Mesothelial cell of epicardium (in vitro differentiated cells): ENCODE data around the gene CCDC88C. TPM values are rescaled to one million over a fixed set of nuclear protein-coding genes. Genes with fewer than 3 reads are reported as not detected.

Experiments
- DNase-seq, 2 experiments: peaks; one replicate each; pipeline ENCODE4 v3.0.0; 2021; ENCODE audit warnings: low spot score in 2 of 2; ENCODE audit not compliant: unreplicated experiment in 2 of 2
- H3K27ac Mint-ChIP-seq: 2 replicates; pipeline ENCODE4 v1.8.0; 2021; ENCODE audit warnings: mixed read lengths
- H3K27me3 Mint-ChIP-seq: 2 replicates; pipeline ENCODE4 v1.8.0; 2021; ENCODE audit warnings: low read depth, mixed read lengths
- H3K36me3 Mint-ChIP-seq: 2 replicates; pipeline ENCODE4 v1.8.0; 2021; ENCODE audit warnings: mixed read lengths
- H3K4me1 Mint-ChIP-seq: 2 replicates; pipeline ENCODE4 v1.8.0; 2021; ENCODE audit warnings: mixed read lengths
- H3K4me3 Mint-ChIP-seq: 2 replicates; pipeline ENCODE4 v1.8.0; 2021; ENCODE audit warnings: mild to moderate bottlenecking, moderate library complexity, mixed read lengths
- H3K9me3 Mint-ChIP-seq: 2 replicates; pipeline ENCODE4 v1.8.0; 2021; ENCODE audit warnings: mixed read lengths
- total RNA-seq: library from RNA; stranded (reverse); gene quantifications from 3 replicates; pipeline ENCODE4 v1.2.1, GENCODE V29; 2021
- TF ChIP-seq, protein P1 (sequence below): fragments of 200-600 bp; sonication (generic); IDR thresholded peaks from one replicate; pipeline ENCODE4 v1.5.0; 2021; ENCODE audit warnings: antibody characterized with exemption; ENCODE audit not compliant: unreplicated experiment

The CCDC88C gene
- total RNA-seq, 1 donor from 2014 or later = 23.7 TPM

DNA sequence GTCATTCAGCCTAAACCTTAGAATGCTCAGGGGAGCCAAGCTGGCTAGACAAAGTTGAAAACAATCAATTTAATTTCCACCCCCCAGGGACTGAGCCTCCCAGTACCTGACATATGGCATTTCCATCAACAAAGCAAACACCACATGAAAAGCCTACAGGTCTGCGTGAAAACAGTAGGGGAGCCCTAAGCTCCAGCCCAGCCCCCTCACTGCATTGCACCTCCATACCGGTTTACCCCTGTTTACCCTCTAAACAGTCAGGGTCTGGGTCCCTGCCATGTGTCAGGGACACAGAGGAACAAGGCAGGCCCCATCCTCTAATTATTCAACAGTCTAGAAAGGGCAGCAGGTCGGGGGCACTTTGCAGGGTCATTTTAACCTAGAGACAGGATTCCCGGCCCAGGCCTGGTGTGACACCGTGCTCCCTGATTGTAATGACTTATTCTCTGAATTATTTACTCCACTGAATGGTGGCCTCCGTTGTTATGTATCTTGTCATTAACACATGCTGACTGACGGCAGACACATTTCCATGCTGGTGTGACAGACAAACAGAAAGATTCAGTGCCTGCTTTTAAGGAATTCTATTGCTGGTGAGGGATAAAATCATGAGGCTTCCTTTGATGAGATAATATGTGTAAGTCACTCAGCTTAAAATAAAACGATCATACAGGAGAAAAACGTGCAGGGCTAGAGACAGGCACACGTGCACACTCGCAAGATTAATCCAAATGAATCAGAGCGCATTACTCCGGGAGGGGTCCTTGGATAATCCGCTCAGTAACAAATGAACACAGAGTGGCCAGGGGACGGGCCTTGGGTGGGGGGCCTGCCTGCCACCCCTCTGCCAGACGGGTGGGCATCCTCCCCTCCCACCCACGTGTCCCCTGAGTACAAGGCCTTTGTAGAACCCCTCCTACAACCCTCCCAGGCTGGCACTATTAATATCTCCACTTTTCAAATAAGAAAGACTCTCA lies 23.2 kb downstream of the CCDC88C start:
- H3K4me1 Mint-ChIP-seq = peaks cover 50% of the 10 kb centered on the region

DNA sequence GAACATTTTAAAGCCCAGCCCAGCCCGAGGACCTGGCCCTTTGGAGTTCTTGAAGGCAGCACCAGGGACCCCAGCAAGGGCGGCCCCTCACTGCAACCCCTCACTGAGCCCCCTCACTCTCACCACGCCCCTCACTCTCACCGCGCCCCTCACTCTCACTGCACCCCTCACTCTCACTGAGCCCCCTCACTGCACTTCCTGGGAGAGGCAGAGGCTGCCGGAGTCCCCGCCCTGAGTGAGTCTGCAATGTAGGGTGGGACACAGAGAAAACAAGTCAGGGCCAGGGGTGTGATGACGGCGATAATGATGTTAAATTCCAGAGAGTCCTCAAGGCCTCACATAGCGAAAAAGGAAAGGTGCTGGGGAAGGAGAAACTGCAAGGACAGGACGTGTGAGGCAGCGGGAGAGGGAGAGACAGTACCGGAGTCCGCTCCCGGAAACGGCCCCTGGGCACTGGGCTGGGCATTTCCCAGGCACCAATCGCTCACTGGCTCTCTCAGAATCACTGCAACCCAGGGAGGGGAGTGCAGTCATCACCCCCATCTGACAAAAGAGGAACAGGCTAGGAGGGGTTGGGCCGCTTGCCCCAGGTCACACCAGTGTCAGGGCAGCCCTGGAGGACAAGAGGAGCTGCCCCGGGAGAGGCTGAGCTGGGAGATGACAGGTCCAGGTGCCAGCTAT lies 24.9 kb downstream of the CCDC88C start:
- Mint-ChIP-seq H3K9me3 (no peaks in the 10 kb centered on the region), H3K4me3 (no peak overlapping the region), H3K27me3 (peaks cover 42% of the 10 kb centered on the region), H3K4me1 (peaks cover 42% of the 10 kb centered on the region), H3K27ac (peak overlapping the region; percentile 27), H3K36me3 (no peaks in the 10 kb centered on the region)
- TF ChIP-seq, protein P1, sequence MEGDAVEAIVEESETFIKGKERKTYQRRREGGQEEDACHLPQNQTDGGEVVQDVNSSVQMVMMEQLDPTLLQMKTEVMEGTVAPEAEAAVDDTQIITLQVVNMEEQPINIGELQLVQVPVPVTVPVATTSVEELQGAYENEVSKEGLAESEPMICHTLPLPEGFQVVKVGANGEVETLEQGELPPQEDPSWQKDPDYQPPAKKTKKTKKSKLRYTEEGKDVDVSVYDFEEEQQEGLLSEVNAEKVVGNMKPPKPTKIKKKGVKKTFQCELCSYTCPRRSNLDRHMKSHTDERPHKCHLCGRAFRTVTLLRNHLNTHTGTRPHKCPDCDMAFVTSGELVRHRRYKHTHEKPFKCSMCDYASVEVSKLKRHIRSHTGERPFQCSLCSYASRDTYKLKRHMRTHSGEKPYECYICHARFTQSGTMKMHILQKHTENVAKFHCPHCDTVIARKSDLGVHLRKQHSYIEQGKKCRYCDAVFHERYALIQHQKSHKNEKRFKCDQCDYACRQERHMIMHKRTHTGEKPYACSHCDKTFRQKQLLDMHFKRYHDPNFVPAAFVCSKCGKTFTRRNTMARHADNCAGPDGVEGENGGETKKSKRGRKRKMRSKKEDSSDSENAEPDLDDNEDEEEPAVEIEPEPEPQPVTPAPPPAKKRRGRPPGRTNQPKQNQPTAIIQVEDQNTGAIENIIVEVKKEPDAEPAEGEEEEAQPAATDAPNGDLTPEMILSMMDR = no peak
- no peak for DNase-seq

More for the DNA sequence above, 23.2 kb downstream of the CCDC88C start:
- no peaks in the 10 kb centered on the region for H3K36me3 Mint-ChIP-seq
- TF ChIP-seq, protein P1 = no peak
- H3K27ac Mint-ChIP-seq = peak overlapping the region; percentile 34
- no peak overlapping the region for H3K4me3 Mint-ChIP-seq
- H3K27me3 Mint-ChIP-seq = peaks cover 43% of the 10 kb centered on the region
- no peak for DNase-seq
- H3K9me3 Mint-ChIP-seq = no peaks in the 10 kb centered on the region

DNA sequence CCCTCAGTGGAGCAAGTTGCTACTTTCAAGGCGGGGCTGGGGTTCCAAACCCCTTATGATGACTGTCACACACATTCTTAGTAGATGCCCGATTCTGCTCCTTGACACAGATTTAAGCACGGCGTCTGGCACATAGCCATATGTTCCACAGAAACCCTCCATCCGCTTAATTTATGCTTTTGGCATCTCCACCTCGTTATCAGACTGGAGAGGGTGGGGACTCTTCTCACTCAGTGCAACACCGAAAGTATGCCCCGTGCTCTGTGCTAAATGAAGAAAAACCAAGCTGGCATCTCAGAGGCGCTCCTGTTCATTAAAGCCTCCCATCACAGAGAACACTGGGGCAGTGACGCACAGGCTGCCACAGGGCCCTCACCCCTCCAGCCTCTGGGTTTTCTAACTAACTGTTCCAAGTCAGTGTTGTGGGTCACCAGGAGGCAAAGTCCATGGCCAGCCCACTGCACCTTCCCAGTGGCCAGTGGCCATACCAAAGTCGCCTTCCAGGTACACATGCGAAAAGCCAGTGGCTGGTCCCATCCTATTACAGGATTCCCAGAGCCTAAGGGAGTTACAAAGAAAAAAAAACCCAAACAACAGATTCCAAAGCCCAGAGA lies 27.3 kb downstream of the CCDC88C start:
- no peaks in the 10 kb centered on the region for H3K9me3 Mint-ChIP-seq
- no peaks in the 10 kb centered on the region for H3K36me3 Mint-ChIP-seq
- H3K27me3 Mint-ChIP-seq = peaks cover 35% of the 10 kb centered on the region
- peaks cover 18% of the 10 kb centered on the region for H3K4me1 Mint-ChIP-seq
- no peak for DNase-seq
- no peak overlapping the region for H3K27ac Mint-ChIP-seq
- TF ChIP-seq, protein P1 = no peak
- no peak overlapping the region for H3K4me3 Mint-ChIP-seq

DNA sequence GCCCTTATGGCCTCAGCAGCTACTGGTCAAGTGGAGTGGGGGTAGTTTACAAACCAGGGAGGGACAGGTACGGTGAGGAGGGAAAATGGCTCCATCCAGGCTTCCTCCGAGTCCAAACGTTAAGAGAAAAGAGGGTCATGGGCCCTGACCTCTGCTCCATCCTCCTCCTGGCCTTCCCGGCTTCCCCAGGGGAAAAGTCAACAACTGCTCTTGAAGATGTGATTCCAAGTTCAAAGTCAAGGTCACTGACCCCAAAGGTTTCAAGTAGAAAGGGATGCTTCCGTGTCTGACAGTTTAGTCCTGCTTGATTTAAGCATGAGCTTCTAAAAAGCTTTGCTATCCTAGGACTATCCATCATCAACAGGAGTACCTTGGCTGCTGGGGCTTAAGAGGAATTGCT lies 28.5 kb downstream of the CCDC88C start:
- TF ChIP-seq, protein P1 = no peak
- Mint-ChIP-seq H3K27ac (no peak overlapping the region), H3K36me3 (no peaks in the 10 kb centered on the region), H3K27me3 (peaks cover 41% of the 10 kb centered on the region), H3K9me3 (no peaks in the 10 kb centered on the region), H3K4me3 (no peak overlapping the region), H3K4me1 (peaks cover 14% of the 10 kb centered on the region)
- DNase-seq = no peak

DNA sequence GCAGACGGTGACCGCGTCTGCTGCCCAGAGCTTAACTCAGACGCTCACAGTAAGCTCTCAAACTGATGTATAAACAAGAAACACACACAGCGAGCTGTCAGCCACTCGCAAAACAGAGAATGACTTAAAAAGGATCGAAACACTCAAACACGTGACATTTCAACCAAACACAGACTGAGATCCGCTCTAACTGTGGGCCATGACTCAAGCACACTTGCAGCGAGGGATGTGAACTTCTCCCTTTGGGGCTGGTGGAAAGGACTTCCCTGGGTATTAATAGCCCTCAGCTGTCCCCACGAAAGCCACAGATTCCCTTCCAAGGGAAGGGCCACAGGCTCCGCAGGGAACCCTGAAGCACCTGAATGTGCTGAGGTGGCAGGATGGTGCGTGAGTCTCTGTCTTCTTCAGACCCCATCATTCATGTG lies 29.1 kb downstream of the CCDC88C start:
- TF ChIP-seq, protein P1 = no peak

More for the DNA sequence above, 29.1 kb downstream of the CCDC88C start:
- no peak for DNase-seq
- no peaks in the 10 kb centered on the region for H3K9me3 Mint-ChIP-seq
- no peak overlapping the region for H3K27ac Mint-ChIP-seq
- H3K36me3 Mint-ChIP-seq = no peaks in the 10 kb centered on the region
- H3K27me3 Mint-ChIP-seq = peaks cover 42% of the 10 kb centered on the region
- peaks cover 16% of the 10 kb centered on the region for H3K4me1 Mint-ChIP-seq
- no peak overlapping the region for H3K4me3 Mint-ChIP-seq
